HepG2 (cell line): ENCODE results near the gene PLD1. TPM values are rescaled to one million over a fixed set of nuclear protein-coding genes. Genes with fewer than 3 reads are reported as not detected.

Experiments
- ARID2 ChIP-seq: sonication (generic); formaldehyde crosslinking; IDR thresholded peaks from 2 replicates; pipeline ENCODE4 v1.8.1; 2022; ENCODE audit warnings: mild to moderate bottlenecking, missing genetic modification reagents, borderline replicate concordance
- ATF7 ChIP-seq, 2 experiments: fragments of 450-650 bp in 1 of 2; sonication (generic) in 1 of 2; formaldehyde crosslinking in 1 of 2; IDR thresholded peaks; 2 replicates each; pipeline versions ENCODE4 v1.4.0 to v1.6.1; 2016 to 2020; ENCODE audit warnings: antibody characterized with exemption in 1 of 2, mild to moderate bottlenecking in 1 of 2, missing genetic modification reagents in 1 of 2
- ATM ChIP-seq: fragments of 450-650 bp; IDR thresholded peaks from 2 replicates; pipeline ENCODE4 v1.7.1; 2017; ENCODE audit warnings: mild to moderate bottlenecking, borderline replicate concordance
- CHCHD3 ChIP-seq: sonication (generic); formaldehyde crosslinking; IDR thresholded peaks from 2 replicates; pipeline ENCODE4 v1.8.0; 2022; ENCODE audit warnings: mild to moderate bottlenecking, missing genetic modification reagents, moderate library complexity
- ELF1 ChIP-seq: sonication (generic); formaldehyde crosslinking; IDR thresholded peaks from 2 replicates; pipeline ENCODE4 v1.4.0; 2020; ENCODE audit warnings: missing genetic modification reagents
- FOXK1 ChIP-seq: sonication (generic); formaldehyde crosslinking; IDR thresholded peaks from 2 replicates; pipeline ENCODE4 v1.4.0; 2020; ENCODE audit warnings: low read depth, missing genetic modification reagents, borderline replicate concordance
- FOXM1 ChIP-seq: sonication (generic); formaldehyde crosslinking; IDR thresholded peaks from 2 replicates; pipeline ENCODE4 v1.5.0; 2020; ENCODE audit warnings: missing genetic modification reagents
- HES4 ChIP-seq: sonication (generic); formaldehyde crosslinking; IDR thresholded peaks from 2 replicates; pipeline ENCODE4 v1.9.0; 2021; ENCODE audit warnings: mild to moderate bottlenecking, missing genetic modification reagents, borderline replicate concordance
- HNF1B ChIP-seq: sonication (generic); formaldehyde crosslinking; IDR thresholded peaks from 2 replicates; pipeline ENCODE4 v1.5.1; 2020; ENCODE audit warnings: mild to moderate bottlenecking, moderate library complexity, missing genetic modification reagents
- NFE2L2 ChIP-seq: fragments of 150-350 bp; IDR thresholded peaks from 2 replicates; pipeline ENCODE4 v1.6.1; 2014; ENCODE audit warnings: low read length
- NFKBIZ ChIP-seq: IDR thresholded peaks from 2 replicates; pipeline ENCODE4 v1.6.1; 2018; ENCODE audit warnings: missing genetic modification reagents, missing compliant biosample characterization
- RFX1 ChIP-seq: fragments of 450-650 bp; IDR thresholded peaks from 2 replicates; pipeline ENCODE4 v1.6.1; 2017
- TAF1 ChIP-seq: sonication (generic); formaldehyde crosslinking; IDR thresholded peaks from 2 replicates; pipeline ENCODE4 v1.4.0; 2020; ENCODE audit warnings: missing genetic modification reagents
- TBL1XR1 ChIP-seq: fragments of 150-350 bp; IDR thresholded peaks from 2 replicates; pipeline ENCODE4 v1.6.1; 2014; ENCODE audit warnings: borderline replicate concordance, low read length; ENCODE audit not compliant: partially characterized antibody
- TFDP1 ChIP-seq: IDR thresholded peaks from 2 replicates; pipeline ENCODE4 v1.6.1; 2016; ENCODE audit warnings: missing compliant biosample characterization, missing genetic modification reagents, borderline replicate concordance
- ZBTB43 ChIP-seq: sonication (generic); formaldehyde crosslinking; conservative IDR thresholded peaks from 2 replicates; pipeline ENCODE4 v1.4.0; 2020; ENCODE audit warnings: missing genetic modification reagents
- ZMYM4 ChIP-seq: sonication (generic); formaldehyde crosslinking; IDR thresholded peaks from 2 replicates; pipeline ENCODE4 v1.8.1; 2023; ENCODE audit warnings: mild to moderate bottlenecking, missing genetic modification reagents
- ZNF18 ChIP-seq: sonication (generic); formaldehyde crosslinking; IDR thresholded peaks from 2 replicates; pipeline ENCODE4 v1.8.0; 2022; ENCODE audit warnings: mild to moderate bottlenecking, missing genetic modification reagents; ENCODE audit not compliant: insufficient replicate concordance
- ZNF292 ChIP-seq: sonication (generic); formaldehyde crosslinking; IDR thresholded peaks from 2 replicates; pipeline ENCODE4 v1.8.1; 2022; ENCODE audit warnings: mild to moderate bottlenecking, low read depth, missing genetic modification reagents, borderline replicate concordance
- ZNF33A ChIP-seq: sonication (generic); formaldehyde crosslinking; IDR thresholded peaks from 2 replicates; pipeline ENCODE4 v1.5.1; 2020; ENCODE audit warnings: missing genetic modification reagents, mild to moderate bottlenecking, moderate library complexity, borderline replicate concordance
- ZNF891 ChIP-seq: sonication (generic); formaldehyde crosslinking; IDR thresholded peaks from 2 replicates; pipeline ENCODE4 v1.5.0; 2020; ENCODE audit warnings: mild to moderate bottlenecking, missing genetic modification reagents
- polyA plus RNA-seq, 8 experiments: library from polyadenylated mRNA; depleted of rRNA in 3 of 8; stranded (reverse) in 7 of 8; unstranded in 1 of 8; fragments of >200 nt; fragmentation: Illumina TruSeq in 4 of 8; extraction: Trizol in 4 of 8; gene quantifications; 2 replicates each; pipeline versions ENCODE4 v1.2.1 to v1.2.3, GENCODE V29; 2011 to 2016; ENCODE audit warnings: low read depth in 4 of 8, missing spikeins in 1 of 8, mixed read lengths in 1 of 8; ENCODE audit not compliant: insufficient read depth in 1 of 8
- total RNA-seq, 5 experiments: library from RNA; depleted of rRNA; stranded (reverse); fragments of >200 nt; fragmentation: Illumina TruSeq; extraction: Trizol; gene quantifications; 2 replicates each; pipeline ENCODE4 v1.2.3, GENCODE V29; 2016; ENCODE audit warnings: low read depth in 1 of 5

The PLD1 gene
- total and polyA plus RNA-seq, 2 of the 13 experiments (the other 11 are each of a cell fraction or from before 2014, with no cell fraction given): 27.1 to 59.4 TPM

GRCh38 chr3:171806200-171807128, 3.8 kb downstream of the PLD1 start (continued):
- TF ChIP-seq ZMYM4 (CRISPR knock-in tag) (peak; percentile 39; the same call in 1 of the 2 replicates), HES4 (CRISPR knock-in tag) (no peak), TBL1XR1 (no peak), ELF1 (no peak), ZNF292 (CRISPR knock-in tag) (0 out of 2 replicates have a peak, but pooled peaks have one; percentile 25), TFDP1 (CRISPR knock-in tag) (no peak), ARID2 (no peak), ATM (no peak), RFX1 (no peak), FOXK1 (peak; percentile 94; the same call in 1 of the 2 replicates), ATF7 (IDR thresholded peaks at IDR 0.05) (no peak), ATF7 (CRISPR knock-in tag; IDR thresholded peaks at IDR 0.05) (no peak), TAF1 (CRISPR knock-in tag) (peak; percentile 19; the same call in 1 of the 2 replicates), CHCHD3 (CRISPR knock-in tag) (no peak), HNF1B (CRISPR knock-in tag) (no peak), NFKBIZ (CRISPR knock-in tag) (0 out of 2 replicates have a peak, but pooled peaks have one; percentile 70), ZNF18 (CRISPR knock-in tag) (no peak), ZNF891 (CRISPR knock-in tag) (no peak), NFE2L2 (peak; percentile 90), FOXM1 (CRISPR knock-in tag) (no peak), ZNF33A (CRISPR knock-in tag) (no peak), ZBTB43 (CRISPR knock-in tag) (peak; percentile 90)
